Activated B cell treated with CpG ODN at 0.5 μM for 24 hours (primary cell): ENCODE data around the gene TSR1. TPM values are rescaled to one million over a fixed set of nuclear protein-coding genes. Genes with fewer than 3 reads are reported as not detected.

Experiments used
- total RNA-seq: library from RNA; stranded (reverse); gene quantifications from 2 replicates; pipeline ENCODE4 v1.2.3, GENCODE V29; 2022

Gene TSR1
- total RNA-seq, 1 donor from 2014 or later: 48.5 TPM

Other genes starting within 250 kb of the TSR1 start
- 22.0 and 30.5 TPM in 2 replicates for gene SMG6, start 32.7 kb downstream of the TSR1 start, total RNA-seq
- 5.7 and 8.6 TPM in 2 replicates for gene SRR, start 32.5 kb downstream of the TSR1 start, total RNA-seq
- 50.1 and 60.5 TPM in 2 replicates for gene SGSM2, start 1.0 kb upstream of the TSR1 start, total RNA-seq
- 24.3 and 31.3 TPM in 2 replicates for gene MNT, start 64.6 kb upstream of the TSR1 start, total RNA-seq
- 49.4 and 57.2 TPM in 2 replicates for gene METTL16, start 175.4 kb upstream of the TSR1 start, total RNA-seq